ENCODE results near the gene TMC2.

DNA sequence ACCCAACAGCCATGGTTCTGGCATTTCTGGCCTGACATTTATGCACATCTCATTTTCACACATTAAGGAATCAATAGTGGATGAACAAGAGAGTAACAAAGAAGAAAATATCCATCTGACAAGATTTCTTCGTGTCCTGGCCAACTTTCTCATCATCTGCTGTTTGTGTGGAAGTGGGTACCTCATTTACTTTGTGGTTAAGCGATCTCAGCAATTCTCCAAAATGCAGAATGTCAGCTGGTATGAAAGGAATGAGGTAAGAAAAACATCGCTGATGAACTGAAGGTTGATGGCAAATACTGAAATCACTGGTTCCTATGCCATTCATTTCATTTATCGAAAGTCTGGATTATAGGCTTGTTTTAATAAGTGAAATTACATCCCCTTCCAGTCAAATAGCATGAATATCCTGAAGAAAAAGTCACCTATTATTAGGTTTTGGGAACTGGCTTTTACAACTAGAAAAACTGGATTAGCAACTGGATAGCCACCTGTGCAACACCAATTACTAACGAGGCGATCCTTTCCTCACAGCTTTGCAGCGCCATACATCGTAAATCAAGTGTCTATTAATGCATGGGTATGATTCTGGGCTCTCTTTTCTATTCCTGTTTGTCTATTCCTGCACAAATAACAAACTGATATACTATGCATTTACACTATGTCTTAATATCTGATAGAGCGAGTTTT lies 65.8 kb downstream of the TMC2 start:
- TF ChIP-seq, protein P1, sequence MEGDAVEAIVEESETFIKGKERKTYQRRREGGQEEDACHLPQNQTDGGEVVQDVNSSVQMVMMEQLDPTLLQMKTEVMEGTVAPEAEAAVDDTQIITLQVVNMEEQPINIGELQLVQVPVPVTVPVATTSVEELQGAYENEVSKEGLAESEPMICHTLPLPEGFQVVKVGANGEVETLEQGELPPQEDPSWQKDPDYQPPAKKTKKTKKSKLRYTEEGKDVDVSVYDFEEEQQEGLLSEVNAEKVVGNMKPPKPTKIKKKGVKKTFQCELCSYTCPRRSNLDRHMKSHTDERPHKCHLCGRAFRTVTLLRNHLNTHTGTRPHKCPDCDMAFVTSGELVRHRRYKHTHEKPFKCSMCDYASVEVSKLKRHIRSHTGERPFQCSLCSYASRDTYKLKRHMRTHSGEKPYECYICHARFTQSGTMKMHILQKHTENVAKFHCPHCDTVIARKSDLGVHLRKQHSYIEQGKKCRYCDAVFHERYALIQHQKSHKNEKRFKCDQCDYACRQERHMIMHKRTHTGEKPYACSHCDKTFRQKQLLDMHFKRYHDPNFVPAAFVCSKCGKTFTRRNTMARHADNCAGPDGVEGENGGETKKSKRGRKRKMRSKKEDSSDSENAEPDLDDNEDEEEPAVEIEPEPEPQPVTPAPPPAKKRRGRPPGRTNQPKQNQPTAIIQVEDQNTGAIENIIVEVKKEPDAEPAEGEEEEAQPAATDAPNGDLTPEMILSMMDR (conservative IDR thresholded peaks at IDR 0.05; ENCODE audit: low read depth, low read length) = no peak
- TF ChIP-seq, protein P2, sequence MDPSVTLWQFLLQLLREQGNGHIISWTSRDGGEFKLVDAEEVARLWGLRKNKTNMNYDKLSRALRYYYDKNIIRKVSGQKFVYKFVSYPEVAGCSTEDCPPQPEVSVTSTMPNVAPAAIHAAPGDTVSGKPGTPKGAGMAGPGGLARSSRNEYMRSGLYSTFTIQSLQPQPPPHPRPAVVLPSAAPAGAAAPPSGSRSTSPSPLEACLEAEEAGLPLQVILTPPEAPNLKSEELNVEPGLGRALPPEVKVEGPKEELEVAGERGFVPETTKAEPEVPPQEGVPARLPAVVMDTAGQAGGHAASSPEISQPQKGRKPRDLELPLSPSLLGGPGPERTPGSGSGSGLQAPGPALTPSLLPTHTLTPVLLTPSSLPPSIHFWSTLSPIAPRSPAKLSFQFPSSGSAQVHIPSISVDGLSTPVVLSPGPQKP (IDR thresholded peaks at IDR 0.05; ENCODE audit: borderline replicate concordance, low read depth, low read length) = no peak
- TF ChIP-seq RAD21 (IDR thresholded peaks at IDR 0.05; ENCODE audit: low read length) (no peak), POLR2A (IDR thresholded peaks at IDR 0.05; ENCODE audit: low read depth, low read length) (no peak), BHLHE40 (IDR thresholded peaks at IDR 0.05; ENCODE audit: low read depth, low read length) (no peak)
